NCI-H524 treated with DMSO at 0.1 percent for 48 hours (cell line): ENCODE data around the gene SRPK2.

Source experiments
- DNase-seq: peaks from one replicate; lab custom pipeline; 2025; lab: John Stamatoyannopoulos, UW

Gene SRPK2

DNA sequence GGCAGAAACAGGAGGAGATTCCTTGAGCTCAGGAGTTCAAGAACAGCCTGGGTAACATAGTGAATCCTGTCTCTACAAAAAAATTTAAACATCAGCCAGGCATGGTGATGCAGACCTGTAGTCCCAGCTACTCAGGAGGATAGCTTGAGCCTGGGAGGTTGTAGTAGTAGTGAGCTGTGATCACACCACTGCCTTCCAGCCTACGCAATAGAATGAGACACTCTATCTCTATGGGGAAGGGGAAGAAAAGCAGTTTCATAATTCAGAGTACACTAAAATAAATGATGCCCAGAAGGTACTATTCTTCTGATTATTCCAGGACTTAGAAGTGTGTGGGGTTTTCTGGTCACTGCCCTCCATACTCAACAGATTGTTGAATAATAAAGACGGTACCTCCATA, 197.4 kb downstream of the SRPK2 start:
- DNase-seq, result no peak

DNA sequence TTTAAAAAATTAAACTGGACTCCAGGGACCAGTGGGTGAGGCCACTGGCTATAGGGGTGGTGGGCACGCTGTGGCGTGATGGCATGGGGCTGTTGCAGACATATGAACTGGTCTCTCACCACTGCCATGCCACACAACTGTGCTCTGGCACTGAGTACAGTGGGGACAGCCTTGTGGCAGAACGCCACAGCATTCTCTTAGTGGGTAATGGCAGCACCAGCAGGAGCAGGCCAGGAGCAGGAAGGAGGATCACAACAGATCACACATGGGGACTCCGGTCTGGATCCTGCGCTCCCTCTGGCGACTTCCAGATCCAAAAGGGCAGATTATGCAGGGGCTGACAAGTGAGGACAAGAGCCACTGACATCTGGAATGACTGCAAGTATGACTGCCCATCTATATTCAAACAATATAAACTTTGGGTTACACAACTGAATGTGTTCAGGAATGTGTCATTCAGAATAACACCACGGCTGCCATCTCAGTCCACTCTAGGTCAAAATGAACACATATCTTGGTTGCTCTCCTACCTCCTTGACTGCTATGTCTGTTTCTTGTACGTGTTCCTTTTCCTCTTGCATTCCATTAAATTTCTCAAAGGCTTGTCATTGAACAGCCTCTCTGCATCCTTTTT, 198.7 kb downstream of the SRPK2 start:
- DNase-seq, result no peak

DNA sequence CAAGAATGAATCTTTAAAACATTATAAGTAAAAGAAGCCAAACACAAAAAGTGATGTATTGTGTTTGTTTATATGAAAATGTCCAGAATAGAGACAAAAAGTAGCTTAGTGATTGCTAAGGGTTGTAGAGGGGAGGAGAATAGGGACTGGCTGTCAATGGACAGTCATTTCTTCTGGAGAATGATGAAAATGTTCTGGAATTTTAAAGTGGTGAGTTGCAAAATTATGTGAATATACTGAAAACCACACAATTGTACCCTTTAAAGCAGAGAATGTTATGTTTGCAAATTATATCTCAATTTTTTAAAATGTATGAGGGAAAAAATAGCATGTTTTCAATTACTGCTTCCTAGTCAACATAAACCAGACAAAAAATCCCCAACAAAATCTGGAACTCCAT, 200.5 kb downstream of the SRPK2 start:
- DNase-seq, result no peak

DNA sequence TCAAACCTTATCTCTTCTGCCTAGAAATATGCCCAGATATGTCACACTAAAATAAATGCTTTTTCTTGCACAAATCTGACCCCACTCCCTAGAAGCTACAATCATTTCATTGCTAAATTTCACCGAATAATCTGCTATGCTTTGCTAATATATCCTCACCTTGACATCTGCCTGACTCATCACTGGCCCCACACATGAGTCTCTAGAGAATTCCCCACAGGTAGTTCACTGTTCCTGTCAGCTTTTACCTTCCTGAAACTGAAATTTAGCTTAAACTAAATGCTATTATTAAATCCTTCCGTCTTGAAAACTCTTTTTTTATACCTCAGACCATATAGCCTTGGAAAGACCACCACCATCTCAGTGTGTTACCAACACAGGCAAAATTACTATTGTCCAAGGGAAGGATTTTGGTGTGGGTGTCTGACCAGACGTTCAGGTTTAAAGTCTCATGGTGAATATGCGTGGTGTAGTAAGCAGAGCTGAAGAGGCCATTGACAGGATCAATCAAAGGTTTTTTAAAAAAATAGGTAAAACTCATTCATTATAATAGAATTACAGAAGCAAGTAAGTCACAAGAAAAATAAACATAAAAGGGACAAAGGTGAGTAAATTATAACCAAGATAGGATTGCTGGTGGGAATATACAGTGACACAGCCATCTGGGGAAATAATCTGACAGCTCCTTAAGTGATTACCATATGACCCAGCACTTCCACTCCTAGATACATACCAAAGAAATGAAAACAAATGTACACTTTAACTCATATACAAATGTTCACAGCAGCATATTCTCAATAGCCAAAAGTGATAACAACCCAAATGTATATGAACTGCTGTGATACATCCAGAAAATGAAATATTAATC, 201.2 kb downstream of the SRPK2 start:
- no peak for DNase-seq

DNA sequence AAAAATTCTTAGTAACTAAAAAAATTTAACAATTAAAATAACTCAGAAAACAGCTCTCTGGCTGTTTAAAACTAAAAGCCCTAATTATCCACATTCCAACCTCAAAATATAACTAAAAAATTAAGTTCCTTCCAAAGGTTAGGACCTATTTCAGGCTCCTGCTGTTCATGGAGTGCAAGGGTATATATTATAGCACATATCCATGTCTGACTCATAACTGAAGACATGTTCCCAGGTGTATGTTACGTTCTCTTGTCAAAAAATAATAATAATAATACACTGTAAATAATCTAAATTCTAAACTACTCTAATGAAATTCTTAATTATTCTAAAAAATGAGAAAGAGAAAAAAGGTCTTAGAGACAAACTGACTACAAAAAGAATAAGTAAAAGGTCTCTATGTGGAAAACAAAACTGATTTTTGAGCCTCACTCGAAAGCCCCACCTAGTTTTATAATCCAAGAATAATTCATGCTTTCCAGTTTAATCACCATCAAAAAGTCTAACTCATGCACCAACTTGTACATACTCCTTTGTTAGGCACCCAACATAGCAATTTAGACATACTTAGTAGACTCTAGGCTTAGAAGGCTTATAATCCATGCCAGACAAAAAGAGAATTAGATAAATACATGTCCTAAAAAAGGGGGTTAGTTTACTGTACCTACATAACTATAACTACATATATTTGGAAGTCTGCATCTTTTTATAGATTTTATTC, 203.3 kb downstream of the SRPK2 start:
- DNase-seq, result no peak

DNA sequence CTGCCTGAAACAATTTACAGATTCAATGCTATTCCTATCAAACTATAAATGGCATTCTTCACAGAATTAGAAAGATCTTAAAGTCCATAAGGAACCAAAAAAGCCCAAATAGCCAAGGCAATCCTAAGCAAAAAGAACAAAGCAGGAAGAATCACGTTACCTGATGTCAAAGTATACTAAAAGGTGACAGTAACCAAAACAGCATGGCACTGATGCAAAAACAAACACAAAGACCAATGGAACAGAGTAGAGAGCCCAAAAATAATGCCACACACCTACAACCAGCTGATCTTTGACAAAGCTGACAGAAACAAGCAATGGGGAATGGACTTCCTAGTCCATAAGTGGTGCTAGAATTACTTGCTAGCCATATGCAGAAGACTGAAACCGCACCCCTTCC, 208.7 kb downstream of the SRPK2 start:
- DNase-seq, result no peak

DNA sequence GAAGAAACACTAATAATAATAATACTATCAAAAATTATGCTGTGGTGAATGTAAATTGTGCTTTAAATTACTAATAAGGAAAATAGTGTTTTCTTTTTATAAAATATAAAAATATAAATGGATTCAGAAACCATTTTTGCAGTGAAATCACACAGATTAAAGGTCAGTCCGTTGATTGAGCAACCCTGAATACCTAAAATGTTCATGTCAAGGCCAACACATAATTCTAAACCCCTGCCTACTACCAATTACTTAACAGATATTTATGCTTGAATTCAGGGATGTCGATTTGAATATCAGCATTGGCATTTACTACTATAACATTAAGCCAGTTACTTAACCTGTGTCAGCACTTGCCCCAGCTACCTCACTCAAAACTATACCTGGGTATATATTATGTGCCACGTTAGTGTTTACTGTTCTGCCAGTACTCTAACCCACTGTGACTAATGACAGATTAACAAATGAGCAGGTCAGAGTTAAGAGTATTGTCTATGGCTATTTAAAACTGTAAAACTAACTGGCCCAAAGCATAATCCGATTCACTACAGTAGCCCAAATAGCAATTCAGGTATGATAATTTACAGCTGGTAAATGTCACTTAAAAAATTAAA, 209.7 kb downstream of the SRPK2 start:
- no peak for DNase-seq

DNA sequence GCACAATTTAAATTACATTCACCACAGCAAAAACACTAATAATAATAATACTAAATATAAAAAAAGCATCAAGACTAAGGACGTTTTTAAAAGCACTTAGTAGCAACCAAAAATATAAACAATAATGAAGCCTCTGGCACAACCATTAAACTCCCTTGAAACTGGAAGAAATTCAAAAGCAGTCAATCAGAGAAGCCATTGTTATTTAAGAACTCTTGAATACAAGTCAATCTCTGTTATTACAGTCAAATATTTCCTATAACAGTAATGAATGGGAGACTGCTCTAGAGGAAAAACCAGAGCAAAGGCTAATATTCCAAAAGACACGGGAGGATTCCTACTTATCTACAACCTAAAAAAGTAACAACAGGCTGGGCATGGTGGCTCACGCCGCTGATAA, 210.5 kb downstream of the SRPK2 start:
- no peak for DNase-seq

DNA sequence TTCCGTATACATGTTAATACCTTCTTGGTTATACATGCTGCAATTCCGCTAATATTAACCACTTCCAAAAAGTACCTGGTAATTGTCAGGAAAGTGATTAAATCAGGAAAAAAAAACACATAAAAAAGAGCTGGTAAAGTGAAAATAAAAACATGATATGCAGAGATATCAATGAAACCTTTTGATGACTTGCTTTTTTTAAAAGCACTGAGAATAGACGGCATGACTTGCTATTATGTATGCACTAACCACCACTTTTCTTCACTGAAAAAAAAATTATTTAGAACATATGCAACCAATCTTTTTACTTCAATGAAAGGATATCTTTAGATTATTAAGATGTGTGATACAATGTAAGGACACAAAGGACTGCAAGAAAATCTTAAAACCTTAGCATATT, 211.7 kb downstream of the SRPK2 start:
- no peak for DNase-seq

DNA sequence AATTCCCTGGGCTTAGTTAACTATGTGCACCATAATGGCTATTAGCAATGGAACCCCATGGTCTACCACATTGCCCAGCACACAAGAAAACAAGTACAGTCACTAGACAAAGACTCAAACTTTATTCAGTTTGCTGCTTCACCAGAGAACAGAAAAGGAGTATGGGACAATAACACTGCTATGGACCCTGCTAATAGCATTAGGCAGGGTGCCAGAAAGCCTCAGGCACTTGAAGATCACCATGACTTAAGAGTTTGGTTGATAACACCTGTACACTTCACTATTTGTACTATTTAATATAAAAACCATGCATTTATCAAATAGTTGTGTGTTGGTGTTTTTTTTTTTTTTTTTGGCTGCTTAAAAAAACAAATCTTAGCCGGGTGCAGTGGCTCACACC, 215.1 kb downstream of the SRPK2 start:
- DNase-seq, result no peak

DNA sequence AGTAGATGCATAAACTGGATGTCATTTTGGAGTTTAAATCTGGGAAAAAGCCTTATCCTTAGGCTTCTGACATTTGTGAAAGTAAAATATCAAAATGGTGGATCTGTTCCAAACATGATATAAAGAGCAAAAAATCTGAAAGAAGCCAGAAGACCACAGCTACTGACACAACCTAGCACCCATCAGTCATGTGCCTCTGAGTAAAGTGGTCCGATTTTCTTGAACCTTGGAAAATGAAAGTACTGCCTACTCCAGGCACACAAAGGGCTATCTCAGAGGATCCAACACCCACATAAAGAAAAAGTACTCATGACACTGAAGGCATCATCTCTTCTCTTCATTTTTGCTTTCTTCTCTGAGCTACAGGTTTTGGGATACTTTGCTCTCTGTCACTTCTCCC, 224.0 kb downstream of the SRPK2 start:
- no peak for DNase-seq

DNA sequence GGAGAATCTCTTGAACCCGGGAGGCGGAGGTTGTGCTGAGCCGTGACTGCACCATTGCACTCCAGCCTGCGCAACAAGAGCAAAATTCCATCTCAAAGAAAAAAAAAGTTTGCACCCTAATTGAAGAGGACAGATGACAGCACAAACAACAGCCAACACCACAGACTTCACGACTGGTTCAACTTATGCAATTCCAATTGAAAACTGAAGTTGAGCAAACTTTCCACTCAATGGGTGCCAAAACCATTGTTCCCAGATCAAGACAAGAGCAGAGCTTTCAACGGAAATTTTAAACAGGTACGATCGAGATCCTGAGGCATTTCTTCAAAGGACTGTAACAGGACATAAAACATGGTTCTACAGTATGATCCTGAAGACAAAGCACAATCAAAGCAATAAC, 225.0 kb downstream of the SRPK2 start:
- DNase-seq, result no peak

DNA sequence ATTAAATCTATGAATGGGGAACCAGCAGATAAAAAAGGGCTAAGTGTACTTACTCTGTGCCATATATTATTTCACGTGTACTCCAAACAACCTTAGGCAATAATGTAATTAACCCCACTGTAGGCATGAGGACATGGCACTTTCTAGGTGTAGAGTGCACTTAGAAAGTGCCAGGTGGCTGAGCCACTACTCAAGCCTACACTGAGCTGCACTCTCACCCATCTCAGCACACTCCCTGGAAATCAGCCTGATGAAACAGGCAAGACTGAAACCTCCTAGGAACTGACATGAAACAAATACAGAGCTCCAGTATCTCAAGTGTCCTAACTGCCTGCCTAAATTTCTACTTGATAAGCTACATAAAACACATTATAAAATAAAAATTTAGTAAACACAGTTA, 227.4 kb downstream of the SRPK2 start:
- no peak for DNase-seq

DNA sequence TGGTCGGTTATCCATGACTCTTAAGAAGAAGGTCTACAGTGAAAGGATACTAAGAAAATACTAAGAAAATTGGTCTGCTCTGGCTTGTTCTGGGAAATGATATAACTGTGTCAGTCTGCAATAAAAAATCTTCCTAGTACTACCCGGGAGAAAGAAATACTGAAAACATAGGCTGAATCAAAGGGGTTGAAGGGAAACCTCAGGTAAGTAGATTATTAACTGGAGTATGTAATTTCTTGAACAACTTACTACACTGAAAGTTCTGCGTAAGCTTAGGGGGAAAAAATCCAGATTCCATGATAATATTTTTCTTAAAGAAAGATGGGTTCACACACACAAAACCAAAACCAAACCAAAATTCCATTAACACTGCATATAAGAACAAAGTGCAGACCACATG, 231.4 kb downstream of the SRPK2 start:
- DNase-seq, result no peak

DNA sequence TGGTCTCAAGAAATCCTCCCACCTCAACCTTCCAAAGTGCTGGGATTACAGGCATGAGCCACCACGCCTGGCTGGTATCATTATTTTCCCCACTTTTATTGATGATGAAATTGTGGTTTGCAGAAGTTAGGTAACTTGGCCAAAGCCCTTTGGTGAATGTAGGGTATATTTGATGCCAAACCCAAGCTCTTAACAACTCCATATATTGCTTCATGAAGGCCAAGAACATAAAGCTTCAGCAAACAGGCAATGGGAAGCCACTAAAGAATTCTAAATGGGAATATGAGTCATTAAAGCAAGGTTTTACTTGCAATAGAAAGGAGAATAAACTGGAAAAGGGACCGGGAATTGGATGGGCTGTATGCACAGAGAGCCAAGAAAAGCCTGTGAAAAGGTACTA, 232.0 kb downstream of the SRPK2 start:
- no peak for DNase-seq

DNA sequence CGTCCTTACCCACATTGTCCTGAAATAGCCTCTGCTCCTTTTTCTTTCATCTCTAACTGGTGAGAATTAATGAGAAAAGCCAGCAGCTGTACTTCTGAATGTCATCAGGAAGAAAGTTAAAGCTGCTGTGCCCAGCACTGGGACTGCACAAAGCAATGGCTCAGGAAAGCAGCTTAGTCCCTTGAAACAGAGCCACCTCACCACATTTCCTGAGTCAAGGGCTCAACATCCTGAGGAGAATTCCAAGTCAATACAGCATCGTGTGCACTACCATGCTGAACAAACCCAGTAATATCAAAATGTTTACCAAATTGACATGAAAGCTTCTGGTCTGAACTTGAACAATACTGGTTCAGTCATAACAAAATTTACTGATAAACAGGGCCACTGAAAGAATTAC, 234.6 kb downstream of the SRPK2 start:
- no peak for DNase-seq

DNA sequence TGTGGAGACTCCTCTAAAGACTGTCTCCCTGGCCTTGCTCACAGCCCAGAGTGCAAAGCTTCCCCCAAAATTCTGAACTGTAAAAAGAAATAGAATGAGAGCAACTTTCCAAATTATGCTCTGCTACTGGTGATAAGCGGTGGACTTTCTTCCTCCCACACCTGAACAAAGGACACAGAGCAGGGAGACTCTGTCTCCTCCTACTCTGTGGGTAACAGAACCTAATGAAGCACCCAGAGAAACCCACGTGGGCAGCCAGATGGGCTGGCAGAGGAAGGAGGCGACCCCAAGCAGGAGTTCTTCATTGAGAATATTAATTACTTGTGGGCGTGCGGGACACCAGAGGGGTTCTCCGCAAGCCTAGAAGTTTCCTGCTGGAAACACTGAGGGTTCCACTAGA, 235.2 kb downstream of the SRPK2 start:
- DNase-seq, result no peak

DNA sequence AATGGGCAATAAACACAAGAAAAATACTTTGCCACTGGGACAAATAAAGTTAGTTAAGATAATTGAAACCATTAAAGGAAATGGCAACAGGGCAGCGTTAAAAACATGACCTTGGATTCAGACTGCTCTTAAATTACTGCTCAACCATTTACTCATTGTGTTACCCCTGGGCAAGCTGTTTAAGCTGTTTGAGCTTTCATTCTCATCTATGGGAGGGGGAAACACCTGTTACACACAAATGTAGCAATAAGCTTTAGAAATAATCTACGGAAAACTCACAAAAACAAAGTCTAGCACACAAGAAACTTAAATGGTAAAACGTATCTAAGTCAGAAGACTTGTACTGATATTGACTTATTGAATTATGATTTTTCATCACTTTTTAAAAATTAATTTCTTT, 237.6 kb downstream of the SRPK2 start:
- no peak for DNase-seq

DNA sequence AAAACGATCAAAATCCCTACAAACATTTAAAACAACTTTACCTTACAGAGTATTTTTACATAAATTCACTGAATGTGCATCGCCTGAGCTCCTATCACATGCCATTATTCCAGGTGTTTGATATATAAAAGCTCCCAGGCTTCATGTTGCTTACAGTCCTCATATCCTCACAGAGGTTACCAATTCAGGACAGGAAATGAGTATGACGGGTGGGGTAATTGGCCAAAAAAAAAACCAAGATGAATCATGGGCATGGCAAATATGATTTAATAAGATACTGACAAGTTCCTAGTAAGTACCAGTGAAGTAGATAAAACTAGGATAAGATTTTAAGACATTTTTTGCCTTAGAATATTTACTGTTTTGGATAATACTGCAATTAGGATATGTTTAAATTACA, 238.9 kb downstream of the SRPK2 start:
- no peak for DNase-seq

DNA sequence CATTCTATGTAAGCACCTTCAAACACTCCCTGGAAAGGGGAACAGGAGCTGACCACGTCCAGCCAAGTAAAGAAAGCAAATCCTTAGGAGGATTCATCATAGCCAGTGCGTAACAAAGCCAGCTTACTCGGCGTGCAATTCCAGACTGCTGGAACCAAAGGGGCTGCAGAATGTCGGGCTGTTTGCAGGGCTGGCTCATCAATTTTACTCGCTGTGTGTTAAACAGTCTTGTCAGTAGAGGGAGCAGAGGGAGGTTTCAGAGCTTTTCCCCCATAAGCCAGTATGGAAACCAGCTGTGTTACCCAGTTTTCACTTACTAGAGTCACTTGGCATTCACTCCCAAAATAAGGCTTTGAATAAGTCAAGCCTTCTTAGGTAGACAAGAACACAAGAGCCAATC, 247.7 kb downstream of the SRPK2 start:
- DNase-seq, result peak; percentile 3

DNA sequence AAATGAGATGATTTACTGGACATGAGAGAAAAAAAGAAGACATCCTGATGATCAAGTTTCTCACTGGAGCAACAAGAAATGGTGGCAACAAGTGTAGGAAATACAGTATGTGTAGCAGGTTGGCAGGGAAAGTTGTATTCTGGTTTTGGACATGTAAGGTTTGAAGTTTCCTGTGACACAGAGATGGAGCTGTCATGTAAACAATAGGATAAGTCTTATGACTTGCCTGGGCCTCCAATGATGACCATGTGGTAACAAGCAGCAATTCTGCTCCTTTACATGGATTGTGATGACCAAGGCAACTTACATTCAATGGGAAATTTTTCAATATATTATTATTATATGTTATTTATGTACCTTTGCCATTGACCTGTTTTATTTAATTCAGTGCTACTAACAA, 249.3 kb downstream of the SRPK2 start:
- no peak for DNase-seq

DNA sequence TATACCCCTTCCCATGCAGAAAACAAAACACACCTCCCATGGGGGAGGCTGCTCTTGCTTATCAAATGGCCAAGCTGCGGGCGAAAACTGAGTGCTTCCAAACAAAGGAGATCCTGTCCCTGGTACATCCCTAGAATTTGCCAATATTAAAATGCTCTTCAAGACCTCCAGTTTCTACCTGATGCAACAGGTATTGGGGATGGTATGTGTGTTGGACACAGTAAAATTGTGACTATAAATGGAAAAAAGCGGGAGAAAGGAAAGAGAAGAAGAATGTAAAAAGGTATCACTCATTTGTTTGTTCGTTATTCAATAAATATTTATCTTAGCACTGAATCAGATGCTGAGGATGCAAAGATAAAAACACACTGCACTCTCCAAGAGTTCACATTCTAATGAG, 250.8 kb downstream of the SRPK2 start:
- DNase-seq, result no peak

DNA sequence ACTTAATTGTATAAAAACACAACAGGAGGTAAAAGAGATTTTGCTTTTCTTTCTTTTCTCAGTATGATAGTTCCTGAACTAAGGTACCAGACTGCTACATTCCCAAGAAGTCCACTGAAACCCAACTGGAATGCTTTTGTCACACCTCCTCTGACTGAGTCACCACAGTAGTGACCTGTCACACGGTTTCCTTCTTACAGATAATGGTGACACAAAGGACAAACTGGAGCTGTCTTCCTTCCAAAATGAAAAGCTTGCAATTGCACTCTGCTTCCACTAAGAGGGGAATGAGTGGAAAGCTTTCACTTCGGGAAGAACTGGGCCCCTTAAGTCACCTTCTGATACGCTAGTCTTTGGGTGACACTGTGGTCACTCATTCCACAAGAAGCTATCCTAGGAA, 252.5 kb downstream of the SRPK2 start:
- no peak for DNase-seq
